ENCODE measurements around the gene EGFL8.

Gene EGFL8

DNA sequence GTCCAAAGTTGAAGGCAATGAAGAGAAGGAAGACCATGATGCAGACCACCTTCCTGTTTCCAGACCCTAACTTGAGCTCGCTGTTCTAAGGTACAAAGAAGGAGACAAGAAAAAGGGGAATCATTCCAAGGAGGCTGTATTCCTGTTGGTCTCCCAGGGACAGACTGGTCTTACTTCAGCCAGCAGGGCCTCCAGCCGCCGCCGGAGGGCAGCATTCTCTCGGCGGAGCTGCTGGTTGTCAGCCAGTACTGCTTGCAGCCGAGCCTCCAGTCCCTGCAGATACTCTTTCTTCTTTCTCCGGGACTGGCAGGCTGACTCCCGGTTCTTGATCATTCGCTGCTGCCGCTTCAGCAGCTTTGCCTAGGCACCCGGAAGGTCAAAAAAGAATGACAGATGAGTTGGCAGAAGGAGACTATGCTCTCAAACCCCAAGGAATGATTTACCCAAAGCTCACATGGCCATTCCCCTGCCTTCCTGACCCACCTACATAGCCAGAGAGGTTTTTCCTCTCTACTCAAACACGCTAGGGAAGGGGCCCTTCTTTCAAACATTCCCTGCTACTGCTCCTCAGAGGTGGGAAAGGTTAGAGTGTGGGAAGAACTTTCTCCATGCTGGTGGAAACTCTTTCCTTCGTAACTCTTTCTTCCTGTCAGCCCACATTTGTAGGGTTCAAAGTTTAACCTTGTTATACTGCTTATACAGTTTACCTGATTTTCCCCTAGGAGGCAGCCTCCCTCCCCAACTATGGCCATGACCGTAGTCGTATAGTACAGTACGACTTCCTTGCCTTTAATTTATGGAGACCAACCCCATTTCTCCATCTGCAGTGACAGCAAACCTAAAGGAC lies 45.4 kb upstream of the EGFL8 start:
- Histone ChIP-seq H3K36me3 (peaks cover 55 to 93% (median 70%) of the 10 kb centered on the region in 3 donors), H3K4me1 (peaks cover 0 to 14% (median 8%) of the 10 kb centered on the region in 4 donors), H3K27ac (peak overlapping the region; percentile 37 to 68), H3K9me3 (no peaks in the 10 kb centered on the region), H3K27me3 (no peaks in the 10 kb centered on the region), H3K4me3 (no peak overlapping the region)
- intact Hi-C loops (cut with DNase I; ENCODE audit: low total_unique reads) = loop anchor here (2.0 kb wide), 1 partner anchor 36 kb away; the partner anchor contains the start of gene PPT2
- peak; percentile 82 to 93 for DNase-seq
- TF ChIP-seq, protein P1, sequence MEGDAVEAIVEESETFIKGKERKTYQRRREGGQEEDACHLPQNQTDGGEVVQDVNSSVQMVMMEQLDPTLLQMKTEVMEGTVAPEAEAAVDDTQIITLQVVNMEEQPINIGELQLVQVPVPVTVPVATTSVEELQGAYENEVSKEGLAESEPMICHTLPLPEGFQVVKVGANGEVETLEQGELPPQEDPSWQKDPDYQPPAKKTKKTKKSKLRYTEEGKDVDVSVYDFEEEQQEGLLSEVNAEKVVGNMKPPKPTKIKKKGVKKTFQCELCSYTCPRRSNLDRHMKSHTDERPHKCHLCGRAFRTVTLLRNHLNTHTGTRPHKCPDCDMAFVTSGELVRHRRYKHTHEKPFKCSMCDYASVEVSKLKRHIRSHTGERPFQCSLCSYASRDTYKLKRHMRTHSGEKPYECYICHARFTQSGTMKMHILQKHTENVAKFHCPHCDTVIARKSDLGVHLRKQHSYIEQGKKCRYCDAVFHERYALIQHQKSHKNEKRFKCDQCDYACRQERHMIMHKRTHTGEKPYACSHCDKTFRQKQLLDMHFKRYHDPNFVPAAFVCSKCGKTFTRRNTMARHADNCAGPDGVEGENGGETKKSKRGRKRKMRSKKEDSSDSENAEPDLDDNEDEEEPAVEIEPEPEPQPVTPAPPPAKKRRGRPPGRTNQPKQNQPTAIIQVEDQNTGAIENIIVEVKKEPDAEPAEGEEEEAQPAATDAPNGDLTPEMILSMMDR (IDR thresholded peaks at IDR 0.05) = peak; percentile 91 to 93

DNA sequence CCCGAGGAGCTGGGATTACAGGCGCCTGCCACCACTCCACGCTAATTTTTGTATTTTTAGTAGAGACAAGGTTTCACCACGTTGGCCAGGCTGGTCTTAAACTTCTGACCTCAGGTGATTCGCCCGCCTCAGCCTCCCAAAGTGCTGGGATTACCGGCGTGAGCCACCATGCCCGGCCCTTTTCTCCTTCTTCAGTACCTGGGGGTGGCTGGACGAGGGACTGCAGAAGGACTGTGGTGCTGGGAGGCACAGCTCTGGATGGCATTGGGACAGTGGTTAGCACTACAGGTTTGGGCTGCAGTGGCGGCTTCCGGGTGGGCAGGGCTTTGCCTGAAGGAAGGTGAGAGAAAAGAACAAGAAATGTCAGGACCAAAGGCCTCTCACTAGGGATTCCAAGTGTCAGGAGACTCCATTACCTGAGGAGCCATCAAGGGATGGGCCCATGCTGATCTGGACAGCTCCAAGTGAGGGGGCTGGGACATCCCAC lies 43.8 kb upstream of the EGFL8 start:
- Histone ChIP-seq H3K27me3 (no peaks in the 10 kb centered on the region), H3K27ac (no peak overlapping the region), H3K4me3 (no peak overlapping the region), H3K4me1 (peaks cover 0 to 8% (median 4%) of the 10 kb centered on the region in 4 donors), H3K36me3 (peaks cover 70 to 97% (median 83%) of the 10 kb centered on the region in 3 donors), H3K9me3 (no peaks in the 10 kb centered on the region)
- intact Hi-C loops (cut with DNase I; ENCODE audit: low total_unique reads) = no loop called here
- TF ChIP-seq, protein P1 (IDR thresholded peaks at IDR 0.05) = no peak
- no peak for DNase-seq

DNA sequence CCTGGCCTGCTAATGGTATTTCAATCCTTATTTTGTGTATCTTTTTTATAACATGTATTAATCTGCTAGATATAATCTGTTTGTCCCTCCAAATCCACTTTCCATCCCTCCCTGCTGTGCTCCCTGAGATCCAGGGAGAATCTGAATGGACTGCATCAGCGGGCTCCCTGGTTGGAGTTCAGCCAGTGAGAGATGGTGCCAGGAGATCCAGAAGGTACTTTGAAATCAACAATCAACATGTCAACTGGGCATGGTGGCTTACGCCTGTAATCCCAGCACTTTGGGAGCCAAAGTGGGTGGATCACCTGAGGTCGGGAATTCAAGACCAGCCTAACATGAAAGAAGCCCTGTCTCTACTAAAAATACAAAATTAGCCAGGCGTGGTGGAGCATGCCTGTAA lies 40.7 kb upstream of the EGFL8 start:
- TF ChIP-seq, protein P1 (IDR thresholded peaks at IDR 0.05) = no peak
- H3K9me3 ChIP-seq = no peaks in the 10 kb centered on the region
- H3K36me3 ChIP-seq = peaks cover 59 to 80% (median 61%) of the 10 kb centered on the region in 3 donors
- no peak overlapping the region for H3K4me3 ChIP-seq
- DNase-seq = no peak
- intact Hi-C loops (cut with DNase I; ENCODE audit: low total_unique reads) = no loop called here
- H3K4me1 ChIP-seq = peaks cover 0 to 29% (median 26%) of the 10 kb centered on the region in 4 donors
- H3K27ac ChIP-seq = no peak overlapping the region
- H3K27me3 ChIP-seq = no peaks in the 10 kb centered on the region

DNA sequence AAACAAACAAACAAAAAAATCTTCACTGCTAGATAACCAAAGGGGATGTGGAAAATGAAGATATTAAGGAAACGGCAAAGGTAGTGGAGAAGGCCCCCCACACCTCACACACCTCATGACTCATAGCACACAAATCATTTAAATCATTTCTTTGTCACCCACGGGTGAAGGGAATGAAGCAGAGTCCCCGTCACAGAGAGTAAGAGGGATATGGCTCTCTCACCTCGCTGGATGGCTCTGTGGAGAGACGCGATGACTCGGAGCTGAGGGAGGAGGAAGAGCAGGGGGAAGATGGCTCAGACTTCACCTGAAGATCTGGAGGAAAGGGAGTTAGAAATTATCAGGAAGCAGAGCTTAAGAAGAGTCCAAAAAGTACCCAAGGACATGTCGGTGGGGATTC lies 37.5 kb upstream of the EGFL8 start:
- peak overlapping the region; percentile 65 to 94 for H3K4me3 ChIP-seq
- no peak for DNase-seq
- H3K36me3 ChIP-seq = peaks cover 39 to 51% (median 43%) of the 10 kb centered on the region in 3 donors
- TF ChIP-seq, protein P1 (IDR thresholded peaks at IDR 0.05) = no peak
- no peaks in the 10 kb centered on the region for H3K9me3 ChIP-seq
- intact Hi-C loops (cut with DNase I; ENCODE audit: low total_unique reads) = no loop called here
- no peaks in the 10 kb centered on the region for H3K27me3 ChIP-seq
- H3K27ac ChIP-seq = peak overlapping the region; percentile 89 to 93
- H3K4me1 ChIP-seq = peaks cover 0 to 43% (median 34%) of the 10 kb centered on the region in 4 donors

DNA sequence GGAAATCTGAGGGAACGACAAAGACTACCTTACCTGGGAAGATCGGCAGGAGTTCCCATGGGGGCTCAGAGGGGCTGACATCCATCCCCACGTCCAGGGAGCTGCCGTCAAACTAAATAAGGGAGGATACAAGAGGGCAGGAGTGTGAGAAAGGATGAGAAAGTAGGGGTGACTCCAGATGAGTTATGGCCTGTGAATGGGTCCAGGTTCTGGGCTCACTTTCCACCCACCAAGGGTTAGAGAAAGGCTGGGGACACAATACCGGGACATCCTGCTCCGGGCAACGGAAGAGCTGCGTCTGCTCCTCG lies 37.0 kb upstream of the EGFL8 start:
- Histone ChIP-seq H3K4me3 (peak overlapping the region; percentile 65 to 94), H3K27ac (peak overlapping the region; percentile 89 to 93), H3K36me3 (peaks cover 35 to 46% (median 38%) of the 10 kb centered on the region in 3 donors), H3K27me3 (no peaks in the 10 kb centered on the region), H3K9me3 (no peaks in the 10 kb centered on the region), H3K4me1 (peaks cover 0 to 43% (median 34%) of the 10 kb centered on the region in 4 donors)
- intact Hi-C loops (cut with DNase I; ENCODE audit: low total_unique reads) = no loop called here
- no peak for DNase-seq
- TF ChIP-seq, protein P1 (IDR thresholded peaks at IDR 0.05) = no peak
